T-helper 1 cell (primary cell): Measurements from ENCODE around the gene PLB1.

Source experiments
- DNase-seq, 5 donors: peaks; one replicate each; pipeline ENCODE4 v3.0.0-alpha.2; 2012 to 2020
- total RNA-seq, 4 donors: gene quantifications; one replicate each; lab custom pipeline; 2026; lab: John Stamatoyannopoulos, UW

The PLB1 gene
- 9.0 to 18.4 (median 11.4) reads per million in 4 donors for total RNA-seq

GRCh38 chr2:28495551-28496250 is at the start of gene PLB1:
Gene PLB1 (plus strand): TSS chr2:28496060. CDS start chr2:28496115, 55 bp downstream.
- DNase-seq: no peak

- no peak for DNase-seq
Observed at GRCh38 chr2:28446531-28446930, 49.3 kb upstream of the PLB1 start.

GRCh38 chr2:28447086-28447485 is 48.8 kb upstream of the PLB1 start:
- no peak for DNase-seq

- no peak for DNase-seq
Observed at GRCh38 chr2:28447943-28448792, 47.7 kb upstream of the PLB1 start.

GRCh38 chr2:28448793-28449100 is 47.1 kb upstream of the PLB1 start:
- DNase-seq: no peak

GRCh38 chr2:28449126-28449487 is 46.8 kb upstream of the PLB1 start:
- DNase-seq: no peak

GRCh38 chr2:28449488-28450395 is 46.1 kb upstream of the PLB1 start:
- peak in 1 of 5 donors; percentile 85 for DNase-seq

GRCh38 chr2:28450901-28451565 is 44.8 kb upstream of the PLB1 start:
- DNase-seq: no peak

- DNase-seq: no peak
Observed at GRCh38 chr2:28451793-28452533, 43.9 kb upstream of the PLB1 start.

- peak; percentile 56 to 74 (median 67) for DNase-seq
Observed at GRCh38 chr2:28452534-28453081, 43.3 kb upstream of the PLB1 start.

- DNase-seq: no peak
Observed at GRCh38 chr2:28453396-28453795, 42.5 kb upstream of the PLB1 start.

- no peak for DNase-seq
Observed at GRCh38 chr2:28454016-28454930, 41.6 kb upstream of the PLB1 start.

GRCh38 chr2:28457237-28457636 is 38.6 kb upstream of the PLB1 start:
- DNase-seq: no peak

GRCh38 chr2:28461056-28461455 is 34.8 kb upstream of the PLB1 start:
- no peak for DNase-seq

- no peak for DNase-seq
Observed at GRCh38 chr2:28462122-28462521, 33.7 kb upstream of the PLB1 start.

- no peak for DNase-seq
Observed at GRCh38 chr2:28463211-28463816, 32.5 kb upstream of the PLB1 start.

- DNase-seq: no peak
Observed at GRCh38 chr2:28463893-28464292, 32.0 kb upstream of the PLB1 start.

- DNase-seq: peak in 1 of 5 donors; percentile 37
Observed at GRCh38 chr2:28465148-28465885, 30.5 kb upstream of the PLB1 start.

GRCh38 chr2:28469304-28469703 is 26.6 kb upstream of the PLB1 start:
- DNase-seq: no peak
